HG03064 (cell line): Measurements from ENCODE around the gene ATPAF1.

Experiments used
- ATAC-seq: cut with Tn5 transposase; IDR thresholded peaks from one replicate; pipeline ENCODE4 v1.9.1; 2021; ENCODE audit warnings: low read depth; ENCODE audit not compliant: unreplicated experiment

ATPAF1 gene

DNA sequence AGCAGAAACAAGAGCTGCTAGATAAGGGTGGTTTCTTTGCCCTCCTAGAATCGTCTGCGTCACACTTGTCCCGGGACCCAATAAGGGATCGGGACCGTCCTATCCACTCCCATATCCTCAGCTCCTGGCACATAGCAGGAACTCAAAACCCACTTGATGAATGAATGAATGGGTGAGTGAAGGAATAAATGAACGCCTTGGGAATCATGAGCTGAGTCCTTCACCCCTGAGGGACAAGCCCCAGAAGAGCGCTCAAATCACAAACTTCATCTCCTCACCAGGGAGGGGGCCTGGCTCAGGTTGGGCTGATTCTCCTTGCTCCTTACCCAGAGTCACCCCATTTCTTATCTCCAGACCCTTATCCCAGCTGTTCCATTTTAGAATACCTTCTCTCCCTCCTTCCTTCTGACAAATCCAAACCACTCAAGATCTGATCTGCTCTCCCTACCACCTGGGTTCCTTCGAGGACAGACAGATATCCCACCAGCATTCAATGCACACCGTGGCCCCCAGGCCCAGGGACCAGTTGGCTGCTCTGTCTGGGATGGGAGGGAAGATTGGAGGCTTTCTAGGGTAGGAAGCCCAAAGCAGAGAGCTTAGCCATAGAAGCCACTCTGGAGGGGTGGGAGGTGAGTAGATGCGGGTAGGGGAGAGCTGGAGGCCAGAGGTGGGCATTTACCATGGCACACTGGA, 50.9 kb downstream of the ATPAF1 start:
- ATAC-seq, result no peak

DNA sequence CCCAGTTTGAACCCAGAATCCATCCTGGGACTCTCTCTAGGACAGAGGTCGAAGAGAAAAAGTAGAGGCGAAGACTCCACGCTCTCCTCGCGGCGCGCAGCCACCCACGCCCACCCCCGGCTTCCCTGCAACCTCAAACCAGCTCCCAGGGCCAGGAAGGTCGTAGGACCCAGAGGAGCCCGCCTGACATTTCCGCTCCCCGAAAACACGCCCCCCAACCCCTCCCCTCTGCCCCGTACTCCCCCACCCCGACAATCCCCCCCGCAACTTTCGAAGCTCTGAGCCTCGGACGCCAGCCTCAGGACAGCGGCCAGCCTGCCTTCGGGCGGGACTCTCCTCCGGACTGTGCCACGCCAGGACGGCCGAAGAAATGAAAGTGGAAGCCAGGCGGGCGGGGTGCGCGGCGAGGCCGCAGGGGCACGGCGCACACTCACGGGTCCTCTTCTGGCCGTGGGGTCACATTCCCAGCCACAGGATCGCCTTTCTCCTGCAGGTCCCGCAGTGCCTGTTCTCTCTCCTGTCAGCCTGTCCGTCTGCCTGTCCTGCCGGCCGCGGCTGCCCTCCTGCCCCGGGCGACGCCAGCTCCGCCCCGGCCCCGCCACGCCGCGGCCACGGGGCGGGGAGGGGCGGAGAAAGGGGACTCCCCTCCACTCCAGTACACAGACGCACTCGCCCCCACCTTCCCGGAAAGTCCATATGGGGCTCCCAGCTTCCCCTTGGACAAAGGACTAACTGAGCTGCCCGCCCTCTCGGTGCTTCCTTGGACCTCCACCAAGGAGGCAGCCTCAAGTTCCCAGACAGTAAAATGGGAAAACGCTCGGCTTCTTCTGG, 51.7 kb downstream of the ATPAF1 start, which contains the start of gene MOB3C:
Gene MOB3C, minus strand, starts transcription at position 535 of the 831 bp plus-strand sequence. CDS start 3,490 bp downstream, outside the sequence.
- ATAC-seq, result peak; percentile 53

DNA sequence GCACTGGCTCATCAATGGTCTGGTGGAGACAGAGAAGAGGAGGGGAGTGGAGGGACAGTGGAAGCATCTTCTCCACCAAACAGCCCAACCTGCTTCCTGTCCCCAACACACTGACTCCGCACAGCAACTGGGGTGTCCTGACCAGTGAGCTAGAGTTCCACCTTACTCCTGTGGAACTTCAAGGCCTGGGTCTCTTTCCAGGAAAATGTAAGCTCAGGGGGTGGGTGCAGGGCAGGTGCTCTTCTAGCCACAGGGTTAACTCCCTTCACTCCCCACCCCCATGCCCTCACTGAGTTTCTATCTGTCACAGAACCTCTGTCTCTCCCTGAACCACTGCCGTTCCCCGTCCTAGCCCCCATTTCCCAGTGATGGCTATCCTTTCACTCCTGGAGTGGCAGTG, 52.4 kb downstream of the ATPAF1 start:
- ATAC-seq, result no peak

DNA sequence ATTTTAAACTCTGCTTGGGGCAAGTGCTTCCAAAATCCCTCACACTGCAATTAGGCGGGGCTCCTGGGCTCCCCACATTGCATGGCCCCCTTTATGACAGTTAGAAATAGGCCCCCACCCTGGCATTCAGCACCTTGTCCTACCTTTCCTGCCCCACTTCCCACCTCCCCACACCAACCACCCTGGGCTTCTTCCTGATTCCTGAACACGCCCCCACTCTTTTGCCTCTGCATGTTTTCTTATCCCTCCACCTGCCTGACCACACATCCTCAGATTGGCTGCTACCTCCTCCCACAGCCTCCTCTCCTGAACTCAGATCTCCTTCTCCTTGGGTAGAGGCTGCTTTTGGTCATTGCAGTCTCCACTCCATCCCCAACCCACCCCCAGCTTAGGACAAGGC, 53.1 kb downstream of the ATPAF1 start:
- no peak for ATAC-seq

DNA sequence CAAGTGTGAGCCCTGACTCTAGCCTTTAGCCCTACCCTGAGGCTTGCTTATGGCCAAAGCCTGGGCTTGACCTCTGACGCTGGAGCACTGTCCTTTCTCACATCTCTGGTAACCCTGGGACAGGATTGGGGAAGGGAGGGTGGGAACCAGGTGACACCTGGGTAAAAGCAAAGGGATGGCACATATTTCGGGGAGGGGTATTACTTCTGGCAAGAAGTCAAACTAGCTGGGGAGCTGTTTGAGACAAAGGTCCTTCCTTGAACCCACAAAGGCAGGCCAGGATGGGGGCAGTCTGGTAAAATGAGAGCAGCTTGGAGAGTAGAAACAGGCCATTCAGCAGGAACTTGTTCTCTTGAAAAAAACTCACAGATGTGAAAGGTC, 53.6 kb downstream of the ATPAF1 start:
- no peak for ATAC-seq

DNA sequence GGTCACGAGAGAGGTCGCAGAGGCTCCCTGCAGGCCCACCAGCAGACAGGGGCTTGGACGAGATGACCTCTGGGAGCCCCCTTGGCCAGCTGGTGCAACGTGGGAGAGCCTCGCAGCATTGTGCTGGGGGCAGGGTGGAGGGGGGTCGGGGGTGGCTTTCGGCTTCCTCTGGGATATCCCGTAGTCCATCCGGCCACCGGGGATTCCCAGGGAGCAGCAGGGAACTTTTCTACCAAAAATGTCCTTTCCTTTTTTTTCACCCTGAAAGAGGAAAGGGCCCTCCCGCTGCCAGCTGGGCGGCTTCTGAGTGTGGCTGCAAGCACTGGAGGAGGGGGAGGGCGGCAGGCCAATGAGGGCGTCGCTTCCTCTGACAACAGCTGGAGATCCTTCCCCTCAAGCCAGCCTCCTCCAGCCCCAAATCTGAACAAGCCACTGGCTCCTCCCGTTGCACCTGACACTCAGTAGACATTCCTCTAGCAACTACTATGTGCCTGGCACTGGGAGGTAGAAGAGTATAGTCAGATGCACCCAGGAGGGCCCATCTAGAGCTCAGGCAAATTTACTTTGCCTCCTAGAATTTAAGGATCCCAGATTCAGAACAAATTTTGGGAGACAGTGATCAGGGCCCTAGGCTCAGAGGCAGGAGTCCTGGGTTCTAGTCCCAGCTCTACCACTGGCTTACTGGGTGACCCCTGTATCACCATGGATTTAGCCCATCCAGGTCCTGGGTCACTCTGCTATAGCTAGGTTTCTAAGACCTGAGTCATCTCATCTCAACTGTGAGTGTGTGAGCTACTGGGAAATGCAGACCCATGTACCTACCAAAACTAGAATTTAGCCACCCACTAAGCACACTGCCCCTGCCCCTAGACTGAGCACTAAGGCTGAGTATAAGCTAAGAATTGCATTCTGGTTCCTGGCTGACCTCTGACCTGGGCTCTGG, 54.2 kb downstream of the ATPAF1 start:
- peak; percentile 64 for ATAC-seq

DNA sequence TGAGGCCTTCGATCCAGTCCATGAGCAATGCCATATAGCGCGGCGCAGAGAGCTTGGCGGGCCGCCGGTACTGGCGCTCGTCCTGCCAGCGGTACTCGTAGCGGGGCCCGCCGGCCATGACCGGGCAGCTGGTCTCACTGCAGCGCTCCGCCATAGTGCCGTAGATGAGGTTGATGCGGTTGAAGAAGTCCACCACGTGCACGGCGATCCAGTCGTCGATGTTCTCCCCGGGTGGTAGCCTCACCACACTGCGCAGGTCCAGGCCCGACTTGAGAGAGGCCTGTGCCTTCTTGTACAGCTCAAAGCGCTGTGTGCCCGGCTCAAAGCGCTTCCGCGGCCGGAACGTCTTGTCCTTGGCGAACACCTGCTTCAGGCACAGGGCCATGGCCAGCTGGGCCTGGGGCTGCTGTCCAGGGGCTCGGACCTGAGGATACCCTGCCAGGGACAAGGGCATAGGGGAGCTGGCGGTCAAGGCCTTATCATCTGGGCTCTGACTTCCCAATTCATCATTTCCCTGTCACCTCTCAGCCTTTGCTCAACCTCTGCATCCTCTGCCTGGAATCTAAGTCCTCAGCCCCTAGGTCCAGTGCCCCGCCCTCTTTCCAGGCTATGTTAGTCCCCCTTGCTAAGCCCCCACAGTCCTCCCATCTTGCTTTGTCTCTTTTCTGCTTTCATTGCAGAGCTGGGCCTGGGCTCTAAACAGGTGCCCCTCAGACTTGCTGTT, 55.1 kb downstream of the ATPAF1 start:
- no peak for ATAC-seq

DNA sequence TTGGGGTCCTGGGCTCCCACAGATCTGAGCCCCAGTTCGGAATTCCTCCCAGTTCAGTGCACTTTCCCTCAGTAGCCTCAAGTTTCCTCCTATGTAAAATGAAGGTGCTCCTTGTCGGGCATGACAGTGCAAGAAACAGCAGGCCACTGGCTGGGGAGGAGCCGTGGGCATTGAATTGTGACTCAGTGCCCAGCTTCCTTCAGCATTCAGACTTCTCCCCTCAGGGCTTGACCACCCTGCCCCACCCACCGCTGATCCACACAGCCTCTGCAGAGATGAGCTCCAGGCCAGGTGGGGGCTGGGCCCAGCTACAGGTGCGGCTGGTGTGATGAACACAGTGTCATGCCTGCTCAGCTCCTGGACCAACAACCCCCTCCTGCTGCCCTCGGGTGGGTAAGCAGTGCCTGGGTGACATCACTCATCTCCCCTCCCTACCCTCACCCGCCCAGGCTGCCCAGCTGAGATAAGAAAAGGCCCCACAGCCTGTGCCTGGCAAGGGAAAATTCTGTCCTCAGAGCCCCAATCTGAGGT, 56.4 kb downstream of the ATPAF1 start:
- no peak for ATAC-seq

DNA sequence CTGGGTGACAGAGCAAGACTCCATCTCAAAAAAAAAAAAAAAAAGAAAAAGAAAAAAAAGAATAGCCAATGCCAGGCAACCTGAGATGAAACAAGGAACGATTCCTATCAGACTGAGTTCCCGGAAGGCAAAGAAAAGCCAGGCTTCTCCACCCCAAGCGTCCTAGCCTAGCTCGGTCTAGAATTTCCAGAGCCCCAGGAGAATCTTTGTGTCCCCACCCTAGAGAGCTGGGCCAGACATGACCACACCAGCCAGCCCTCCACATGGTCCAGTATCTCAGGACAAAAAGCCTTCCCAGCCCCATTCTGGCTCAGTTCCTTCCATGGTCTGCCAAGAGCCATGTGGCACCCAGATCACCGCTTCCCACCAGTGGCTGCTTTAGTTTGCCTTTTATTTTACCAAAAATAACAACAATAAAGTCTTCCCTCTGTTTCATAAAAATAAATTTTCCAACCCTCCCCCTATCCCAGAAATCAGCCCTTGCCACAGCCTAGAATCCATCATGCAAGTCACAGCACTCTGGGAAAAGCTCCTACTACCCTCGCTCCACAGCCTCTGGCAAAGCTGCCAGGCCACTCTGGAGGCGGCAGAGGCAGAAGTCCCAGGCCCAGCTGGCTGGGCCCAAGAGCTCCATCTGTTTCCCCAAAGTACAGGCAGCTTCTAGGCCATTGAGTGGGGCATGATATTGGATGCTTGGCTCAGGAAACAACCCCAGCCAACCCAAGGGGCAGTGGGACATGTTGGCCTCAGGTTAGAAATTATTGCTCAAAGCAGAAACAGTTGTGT, 60.6 kb downstream of the ATPAF1 start:
- ATAC-seq, result no peak

DNA sequence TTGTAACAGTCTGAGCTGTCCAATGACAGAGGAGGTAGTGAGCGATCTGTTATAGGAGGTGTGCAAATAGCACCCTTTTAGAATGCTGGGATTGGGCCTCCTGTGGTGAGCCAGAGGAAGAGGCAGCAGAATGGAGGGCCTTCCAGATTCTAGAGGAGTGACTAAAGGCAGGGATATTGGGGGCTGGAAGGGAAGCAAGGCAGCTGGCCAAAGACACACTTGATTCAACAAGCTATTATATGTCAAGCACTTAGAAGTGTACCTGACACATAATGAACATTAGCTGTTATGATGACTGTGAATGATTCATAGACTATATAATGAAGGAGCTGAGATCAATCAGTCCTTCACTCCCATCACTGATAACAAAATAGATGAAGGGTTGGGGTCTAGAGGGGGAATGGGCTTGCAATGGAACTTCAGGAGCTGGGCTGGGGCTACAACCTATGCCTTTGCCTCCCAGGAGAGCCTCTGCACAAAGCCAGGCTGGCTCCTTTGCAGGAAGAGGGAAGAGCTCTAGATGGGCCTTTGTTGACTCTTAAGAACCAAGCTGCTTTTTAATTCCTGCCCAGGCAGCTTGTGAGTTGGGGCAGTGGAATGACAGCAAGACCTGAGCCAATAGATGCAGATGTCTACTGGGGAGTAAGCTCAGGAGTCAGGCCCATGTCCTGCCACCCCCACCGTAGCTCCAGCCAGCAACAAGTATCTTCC, 61.8 kb downstream of the ATPAF1 start:
- no peak for ATAC-seq

DNA sequence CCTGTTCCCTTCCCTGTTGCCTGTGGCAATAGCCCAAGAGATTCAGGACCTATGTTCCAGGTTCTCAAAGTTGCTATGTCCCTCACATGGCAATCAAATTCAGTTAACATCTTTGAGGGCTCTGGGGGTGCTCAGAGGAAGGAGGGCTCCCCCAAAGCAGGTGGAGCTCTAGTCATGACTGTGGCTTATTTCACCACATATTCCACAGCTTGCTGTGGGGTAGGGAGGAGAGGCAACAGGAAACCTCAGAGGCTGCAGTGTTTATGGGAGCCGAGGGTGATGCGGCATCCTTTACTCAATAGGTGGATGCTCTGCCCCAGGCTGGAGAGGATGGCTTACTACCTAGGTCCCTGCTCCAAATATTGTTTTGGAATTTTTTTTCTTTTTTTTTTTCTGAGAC, 62.9 kb downstream of the ATPAF1 start:
- ATAC-seq, result no peak

DNA sequence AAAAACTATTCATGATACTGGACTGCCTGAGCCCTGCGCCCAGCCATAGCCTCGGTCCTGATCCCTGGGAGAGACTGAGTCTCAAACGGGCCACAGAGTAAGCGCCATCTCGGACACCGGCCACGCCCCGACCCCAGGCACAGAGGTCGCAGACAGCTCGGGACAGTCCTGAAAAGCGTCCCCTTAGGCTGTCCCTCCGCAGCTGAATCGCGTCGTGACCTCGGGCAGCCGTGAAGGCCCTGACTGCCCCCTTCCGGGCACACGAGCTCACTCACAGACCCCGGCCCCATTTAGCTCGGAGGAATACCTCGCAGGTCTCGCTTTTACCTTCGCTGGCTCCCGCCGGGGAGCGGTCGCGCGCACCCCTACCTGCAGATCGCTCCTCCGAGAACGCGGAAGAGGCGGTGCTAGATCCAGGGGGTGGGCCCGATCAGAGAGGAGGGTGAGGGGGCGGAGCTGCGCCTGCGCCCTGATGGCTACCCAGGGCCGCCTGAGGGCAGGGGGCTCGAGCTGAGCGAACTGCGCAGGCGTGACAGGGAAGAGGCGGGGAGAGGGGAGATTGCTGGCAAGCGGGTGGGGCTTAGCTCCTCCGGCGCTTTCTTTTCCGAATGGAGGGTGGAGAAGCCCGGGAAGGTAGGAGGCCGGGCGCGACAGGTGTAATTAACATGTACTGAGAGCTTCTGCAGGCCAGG, 64.2 kb downstream of the ATPAF1 start, which contains the start of gene MKNK1:
Gene MKNK1, minus strand, starts transcription at position 411 of the 692 bp plus-strand sequence. CDS start 20,941 bp downstream, outside the sequence.
- ATAC-seq, result peak; percentile 88

DNA sequence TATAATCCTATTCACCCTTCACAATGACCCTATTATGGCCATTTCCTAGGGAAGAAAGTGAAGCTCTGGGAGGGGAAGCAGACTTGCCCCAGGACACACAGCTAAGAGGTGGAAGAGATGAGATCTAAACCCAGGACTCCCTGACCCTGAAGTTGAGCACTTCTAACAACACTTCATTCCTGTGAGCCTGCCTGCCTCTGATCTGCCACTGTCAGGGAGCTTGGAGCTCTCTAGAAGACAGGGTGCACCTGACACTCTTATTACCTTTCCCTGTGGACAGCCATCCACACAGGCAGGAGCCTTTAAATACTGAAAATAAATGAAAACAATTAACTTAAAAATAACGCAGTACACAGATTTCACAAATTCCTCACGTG, 64.7 kb downstream of the ATPAF1 start:
- ATAC-seq, result no peak

DNA sequence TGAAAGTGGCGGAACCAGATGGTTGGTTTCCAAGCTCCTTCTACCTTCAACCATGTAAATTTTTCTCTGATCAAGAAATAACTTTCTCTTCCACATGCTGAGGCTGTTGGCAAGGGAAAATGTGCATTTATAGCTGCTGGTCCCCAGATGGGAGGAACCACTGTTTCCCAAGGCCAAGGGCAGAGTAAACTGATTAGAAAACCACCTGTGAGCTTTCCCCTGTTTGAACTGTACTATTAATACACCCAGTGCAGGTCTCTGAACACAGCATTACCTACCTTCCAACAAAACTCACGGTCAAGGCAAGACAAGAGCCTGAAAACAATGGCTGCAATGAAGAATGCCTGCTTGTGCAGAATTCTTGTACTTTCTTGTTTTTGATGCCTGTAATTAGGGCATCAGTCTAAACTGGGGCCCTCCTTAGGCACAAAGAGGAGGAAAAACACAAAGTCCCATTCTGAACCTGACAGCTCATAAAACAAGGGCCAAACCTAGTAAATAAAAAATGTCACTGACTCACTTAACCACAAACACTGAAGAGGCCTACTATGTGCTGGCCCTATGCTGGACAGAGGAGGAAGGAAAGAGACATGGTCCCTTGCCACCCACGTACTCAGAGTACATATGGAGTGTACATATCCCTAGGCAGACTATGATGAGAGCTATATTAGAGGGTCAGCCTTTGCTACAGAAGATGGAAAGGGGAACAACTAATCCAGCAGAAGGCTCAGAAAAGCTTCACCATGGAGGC, 66.7 kb downstream of the ATPAF1 start:
- ATAC-seq, result no peak

DNA sequence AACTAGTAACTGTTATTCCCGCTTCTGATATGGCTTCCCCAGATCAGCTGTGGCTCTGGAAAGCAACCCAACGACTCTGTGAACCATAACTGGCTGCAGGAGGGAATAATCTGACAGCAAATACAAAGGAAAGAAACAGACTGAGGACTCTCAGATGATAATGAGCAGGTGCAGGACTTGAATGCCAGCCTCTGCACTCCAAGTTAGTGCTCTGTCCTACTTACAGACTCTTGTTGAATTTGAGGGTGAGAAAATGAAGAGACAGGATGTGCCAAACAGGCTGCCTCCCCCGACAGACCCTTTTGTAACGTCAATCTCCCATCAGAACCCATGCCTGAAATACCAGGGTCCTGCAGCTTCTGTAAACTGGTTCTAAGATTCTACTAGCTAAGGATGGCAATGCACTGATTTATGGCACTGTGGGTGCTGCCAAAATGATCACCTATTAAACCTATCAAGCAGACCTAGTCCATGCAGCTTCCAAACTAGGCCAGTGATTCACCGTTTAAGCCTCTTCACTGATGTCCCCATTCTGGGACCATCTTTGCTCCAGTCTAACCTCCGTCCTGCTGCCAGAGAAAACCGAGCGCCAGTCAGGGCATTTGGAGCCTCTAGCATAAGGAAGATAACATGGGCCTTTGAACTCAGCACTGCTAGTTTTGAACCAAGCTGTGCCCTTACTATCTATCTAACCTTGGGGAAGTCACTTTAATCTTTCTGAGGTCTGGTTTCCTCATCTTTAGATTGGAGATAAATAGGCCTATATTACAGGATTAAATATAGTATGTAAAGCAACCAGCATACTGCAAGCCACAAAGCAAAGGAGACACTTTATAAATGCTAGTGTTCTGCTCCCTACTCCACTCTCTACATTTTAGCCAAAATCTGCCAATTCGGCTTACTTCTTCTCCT, 68.8 kb downstream of the ATPAF1 start:
- no peak for ATAC-seq

DNA sequence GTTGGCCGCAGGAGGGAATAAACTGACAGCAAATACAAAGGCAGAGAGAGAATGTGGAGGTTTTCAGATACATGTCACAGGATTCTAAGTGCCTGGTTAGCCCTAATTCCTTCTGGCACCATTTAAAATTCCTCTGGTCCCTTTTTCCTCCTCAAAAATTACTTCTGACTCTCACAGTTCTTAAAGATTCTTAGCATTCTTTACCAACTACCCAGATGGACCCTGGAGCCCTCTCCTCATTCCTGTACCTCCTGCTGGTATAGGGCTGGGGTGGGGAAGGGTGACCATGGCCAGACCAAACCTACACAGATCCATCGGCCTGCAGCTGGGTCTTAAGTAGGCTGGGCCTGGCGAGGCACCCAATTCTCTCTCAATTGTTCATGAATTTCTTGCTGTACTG, 71.3 kb downstream of the ATPAF1 start:
- no peak for ATAC-seq
